Measurements from ENCODE around the gene COL2A1. TPM values are rescaled to one million over a fixed set of nuclear protein-coding genes. Genes with fewer than 3 reads are reported as not detected.

Gene COL2A1
- polyA plus RNA-seq, 10 donors = 5.5 to 83.1 (median 39.5) TPM

DNA sequence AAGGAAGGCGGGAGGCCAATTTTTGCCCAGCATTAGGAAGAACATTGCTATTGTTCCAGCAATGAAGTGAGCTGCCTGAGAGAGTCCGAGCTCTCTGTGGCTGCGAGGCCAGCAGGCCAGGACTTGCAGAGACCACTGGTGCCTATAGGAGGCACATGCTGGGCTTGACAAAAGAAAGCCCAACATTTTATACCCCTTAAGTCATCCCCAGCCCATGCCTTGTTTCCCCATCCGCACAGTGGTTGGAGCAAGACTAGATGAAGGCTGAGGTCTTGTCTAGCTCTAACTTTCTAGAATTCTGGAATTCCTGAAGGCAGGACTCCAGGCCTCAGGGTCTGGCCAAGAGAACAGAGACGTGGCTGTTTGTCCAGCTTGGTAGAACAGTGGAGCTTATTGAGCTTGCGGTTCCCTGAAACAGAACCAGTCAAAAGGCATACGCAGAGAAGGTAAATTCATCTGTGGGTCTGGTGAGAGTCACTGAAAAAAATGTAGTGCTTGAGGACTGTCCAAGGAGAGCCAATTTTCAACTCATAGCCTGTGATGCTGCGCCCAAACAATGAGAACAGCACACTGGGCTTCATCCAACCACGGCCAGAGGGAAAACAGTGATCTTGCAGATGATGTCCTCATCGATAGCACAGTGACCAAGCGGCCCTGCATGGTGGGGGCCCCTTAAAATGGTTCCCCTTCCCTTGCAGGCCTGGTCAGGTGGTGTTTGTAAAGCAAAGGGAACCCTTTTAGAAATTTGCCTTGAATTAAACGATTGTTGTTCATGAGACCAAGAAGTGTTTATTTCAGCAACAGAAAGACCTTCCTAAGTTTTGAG, 27.1 kb upstream of the COL2A1 start:
- no peak for DNase-seq

GRCh38 chr12:48030173-48030650, 25.9 kb upstream of the COL2A1 start:
- no peak for DNase-seq

- no peak for DNase-seq
Observed at GRCh38 chr12:48029491-48030172, 25.4 kb upstream of the COL2A1 start.

- DNase-seq = no peak
Observed at GRCh38 chr12:48028541-48029431, 24.5 kb upstream of the COL2A1 start.

GRCh38 chr12:48027183-48028002, 23.1 kb upstream of the COL2A1 start:
- no peak for DNase-seq

DNA sequence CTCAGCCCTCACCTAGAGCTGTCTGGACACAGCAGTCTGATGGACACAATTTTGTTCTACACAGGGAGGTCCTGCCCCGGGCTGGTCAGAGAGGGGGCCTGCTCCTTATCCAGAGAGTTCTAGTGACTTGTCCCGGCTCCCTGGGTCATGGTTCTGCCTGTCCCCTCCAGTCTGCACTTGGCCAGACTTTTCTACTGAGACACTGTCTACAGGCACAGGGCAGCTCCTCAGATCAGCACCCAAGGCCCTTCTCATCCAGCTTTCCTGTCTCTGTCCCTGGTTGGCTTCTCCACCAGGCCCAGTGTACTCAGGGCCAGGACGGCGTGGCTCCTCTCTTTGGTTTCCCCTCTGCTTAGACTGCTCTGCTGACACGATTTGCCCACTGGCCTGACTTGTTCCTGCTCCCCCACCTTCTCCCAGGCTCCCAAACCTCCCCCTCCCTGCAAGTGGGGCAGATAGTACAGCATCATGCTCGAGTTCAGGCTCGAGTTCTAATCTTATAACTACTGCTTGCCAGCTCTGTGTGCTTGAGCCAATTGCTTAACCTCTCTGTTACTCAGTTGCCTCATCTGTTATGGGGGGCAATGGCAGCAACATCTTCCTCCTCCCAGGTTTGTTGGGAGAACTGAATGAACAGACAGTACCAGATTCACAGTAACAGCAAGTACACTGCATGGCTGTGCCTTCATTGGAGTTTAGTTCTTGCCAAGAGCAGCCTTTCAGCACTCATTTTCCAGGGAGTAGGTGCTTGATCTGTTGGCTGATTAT, 22.0 kb upstream of the COL2A1 start:
- DNase-seq = no peak

GRCh38 chr12:48025281-48025680, 21.0 kb upstream of the COL2A1 start:
- no peak for DNase-seq

DNA sequence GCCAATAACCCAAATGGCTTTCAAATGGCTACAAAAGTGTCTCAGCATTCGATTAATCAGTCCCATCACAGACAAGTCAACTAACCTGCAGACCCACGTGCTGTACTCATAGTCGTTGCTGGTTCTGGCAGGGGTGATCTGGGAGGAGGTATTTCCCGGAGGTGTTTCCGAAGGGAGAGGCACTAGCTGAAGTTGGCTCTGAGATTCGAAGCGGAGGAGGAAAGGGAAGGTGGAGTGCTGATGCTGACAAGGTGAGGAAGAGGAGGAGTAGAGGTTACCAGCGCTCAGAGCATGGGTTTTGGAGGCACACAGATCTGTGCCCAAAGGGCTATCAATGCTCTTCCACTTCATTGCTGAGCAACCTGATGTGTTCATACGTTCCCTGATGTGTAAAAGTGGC, 20.5 kb upstream of the COL2A1 start:
- DNase-seq = no peak

- DNase-seq = no peak
Observed at GRCh38 chr12:48023386-48023785, 19.1 kb upstream of the COL2A1 start.

DNA sequence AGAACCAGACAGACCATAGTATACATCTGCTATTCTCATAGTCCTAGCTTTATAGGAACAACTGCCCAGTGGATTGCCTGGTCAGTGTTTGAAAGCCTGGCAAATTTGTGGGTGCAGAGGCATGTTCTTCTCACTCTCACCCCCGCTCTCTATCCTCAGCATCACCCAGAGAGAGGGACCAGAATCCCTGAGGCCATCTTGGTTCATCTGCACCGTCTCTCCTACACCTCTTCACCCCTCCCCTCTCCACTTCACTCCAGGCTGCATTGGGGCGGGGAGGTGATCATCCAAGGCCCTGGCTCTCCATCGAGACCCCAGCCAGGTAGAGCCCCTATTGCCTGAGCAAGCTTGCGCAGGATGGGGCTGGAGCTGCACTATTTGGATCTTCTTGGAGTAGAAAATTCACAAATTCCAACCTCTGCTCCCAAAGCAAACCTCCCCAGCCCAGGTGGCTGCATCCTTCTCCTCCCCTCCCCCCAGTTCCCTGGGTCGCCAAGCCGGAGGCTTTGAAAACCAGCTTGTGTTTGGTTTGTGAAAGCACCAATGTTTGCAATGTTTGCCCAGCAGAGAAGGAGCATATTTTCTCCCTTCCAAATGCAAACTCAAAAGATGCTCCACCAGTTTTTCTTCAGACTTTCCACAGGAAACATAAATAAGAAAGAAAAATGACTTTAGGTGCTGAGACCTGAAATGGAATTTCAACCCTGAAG, 18.6 kb upstream of the COL2A1 start:
- DNase-seq = no peak

- no peak for DNase-seq
Observed at GRCh38 chr12:48022180-48022521, 17.9 kb upstream of the COL2A1 start.

GRCh38 chr12:48021485-48022179, 17.4 kb upstream of the COL2A1 start:
- DNase-seq = no peak

DNA sequence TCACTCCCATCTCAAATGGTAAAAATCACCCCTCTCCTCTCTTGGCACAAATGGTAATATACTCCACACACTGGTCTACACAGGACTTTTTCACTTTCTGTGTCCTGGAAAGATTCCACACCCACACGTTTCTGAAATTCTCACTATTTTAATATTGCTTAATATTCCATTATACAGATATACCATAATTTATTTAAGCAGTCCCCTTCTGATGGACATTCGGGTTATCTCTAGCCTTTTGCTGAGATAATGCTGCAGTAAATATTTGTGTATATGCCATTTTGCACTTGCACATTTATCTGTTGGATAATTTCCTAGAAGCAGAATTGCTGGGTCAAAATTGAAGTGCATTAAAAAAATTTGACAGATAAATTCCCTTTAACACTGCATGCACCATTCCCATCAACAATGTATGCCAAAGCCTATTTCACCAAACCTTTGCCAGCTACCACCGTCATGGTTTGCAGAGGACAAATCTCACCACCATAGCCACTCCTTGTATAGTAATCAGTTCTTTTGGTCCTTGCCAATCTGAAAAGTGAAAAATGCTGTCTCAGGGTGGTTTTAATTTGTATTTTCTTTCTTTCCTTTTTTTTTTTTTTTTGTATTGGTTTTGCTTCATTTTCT, 15.5 kb upstream of the COL2A1 start:
- no peak for DNase-seq

DNA sequence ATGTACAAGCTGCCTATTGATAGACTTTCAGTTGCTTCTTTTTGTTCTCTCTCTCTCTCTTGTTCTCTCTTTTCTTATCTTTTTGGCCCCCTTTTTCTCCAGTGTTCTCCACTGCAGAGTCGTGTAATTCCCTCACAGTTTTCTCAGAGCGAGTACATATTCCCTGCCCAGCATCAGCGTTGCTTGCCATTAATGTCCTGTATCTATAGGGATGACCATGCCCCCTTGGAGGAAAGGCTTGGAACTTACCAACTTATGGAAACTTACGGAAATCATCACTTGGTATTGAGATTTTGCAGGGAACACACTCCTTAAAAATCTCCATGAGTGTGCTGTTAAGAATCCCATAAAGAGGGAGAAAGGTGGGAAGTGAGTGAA, 14.3 kb upstream of the COL2A1 start:
- no peak for DNase-seq

- DNase-seq = no peak
Observed at GRCh38 chr12:48017921-48018617, 13.8 kb upstream of the COL2A1 start.

DNA sequence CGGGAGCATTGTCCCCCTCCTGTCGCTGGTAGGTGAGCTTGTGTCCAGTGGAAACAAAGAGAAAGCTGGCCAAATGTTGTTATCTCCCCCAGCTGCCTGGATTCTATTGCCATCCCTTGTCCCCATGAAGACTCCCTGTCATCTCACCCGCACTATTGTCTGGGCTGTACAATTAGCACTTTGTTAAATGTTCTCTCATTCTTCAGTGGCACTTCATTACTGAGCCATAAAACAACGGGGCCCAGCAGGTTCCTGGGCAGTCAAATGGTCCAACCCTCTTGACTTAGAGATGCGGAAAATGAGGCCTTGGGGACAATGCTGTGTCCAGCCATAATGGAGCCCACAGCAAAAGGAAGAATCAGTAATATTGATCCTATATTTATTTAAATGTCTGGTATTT, 13.2 kb upstream of the COL2A1 start:
- DNase-seq = no peak

- no peak for DNase-seq
Observed at GRCh38 chr12:48016373-48017020, 12.2 kb upstream of the COL2A1 start.

DNA sequence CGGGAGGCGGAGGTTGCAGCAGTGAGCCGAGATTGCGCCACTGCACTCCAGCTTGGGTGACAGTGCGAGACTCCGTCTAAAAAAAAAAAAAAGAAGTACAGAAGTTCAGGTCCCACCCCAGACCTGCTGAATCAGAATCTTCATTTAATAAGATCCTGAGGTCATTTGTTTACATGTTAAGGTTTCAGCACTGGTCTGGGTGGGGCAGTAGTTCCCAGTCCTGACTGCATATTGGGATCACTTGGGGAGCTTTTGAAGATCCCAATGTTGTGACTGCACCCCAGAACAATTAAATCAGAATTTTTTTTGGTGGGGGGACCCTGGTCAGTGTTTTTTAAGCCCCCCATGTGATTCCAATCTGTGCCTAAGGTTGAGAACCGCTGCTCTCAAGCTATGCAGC, 11.7 kb upstream of the COL2A1 start:
- DNase-seq = no peak

Measured in muscle of back (tissue), 11 donors.